Sigmoid colon (tissue), 4 donors: Measurements from ENCODE around the gene TMPRSS13.

Experiments used
- EP300 ChIP-seq, 4 donors: sonication (generic); formaldehyde crosslinking; IDR thresholded peaks; one replicate each; pipeline ENCODE4 v1.6.1; 2017; ENCODE audit warnings: antibody characterized with exemption in 4 of 4
- POLR2A ChIP-seq, 2 donors: fragments of 450-650 bp; IDR thresholded peaks; one replicate each; pipeline ENCODE4 v1.6.1; 2016; ENCODE audit warnings: antibody characterized with exemption in 2 of 2, mild to moderate bottlenecking in 2 of 2, moderate library complexity in 2 of 2
- POLR2AphosphoS5 ChIP-seq, 4 donors: sonication (generic); formaldehyde crosslinking; IDR thresholded peaks; one replicate each; pipeline ENCODE4 v1.6.1; 2017; ENCODE audit warnings: antibody characterized with exemption in 4 of 4
- TF ChIP-seq, protein P1 (sequence below), 4 experiments: fragments of 450-650 bp in 3 of 4; fragments of 200-600 bp in 1 of 4; IDR thresholded peaks; one replicate each; pipeline ENCODE4 v1.5.1; 2016 to 2019; ENCODE audit warnings: antibody characterized with exemption in 4 of 4, mild to moderate bottlenecking in 3 of 4, moderate library complexity in 2 of 4

DNA sequence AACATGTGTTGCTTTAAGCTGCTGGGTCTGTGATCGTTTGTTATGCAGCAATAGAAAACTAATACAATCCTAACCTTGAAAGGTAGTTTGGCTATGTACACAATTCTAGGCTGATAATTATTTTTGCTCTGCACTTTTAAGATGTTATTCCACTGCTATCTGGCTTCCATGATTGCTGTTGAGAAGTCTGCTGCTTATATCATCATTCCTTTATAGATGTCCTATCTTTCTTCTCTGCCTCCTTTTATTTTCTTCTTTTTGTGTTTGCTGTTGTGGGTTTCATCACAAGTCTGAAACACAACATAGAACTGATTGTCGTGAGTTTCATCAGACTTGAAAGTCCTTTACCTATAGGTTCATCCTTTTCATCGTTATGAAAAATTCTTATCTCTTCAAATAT lies 76.9 kb downstream of the TMPRSS13 start:
- TF ChIP-seq, protein P1, sequence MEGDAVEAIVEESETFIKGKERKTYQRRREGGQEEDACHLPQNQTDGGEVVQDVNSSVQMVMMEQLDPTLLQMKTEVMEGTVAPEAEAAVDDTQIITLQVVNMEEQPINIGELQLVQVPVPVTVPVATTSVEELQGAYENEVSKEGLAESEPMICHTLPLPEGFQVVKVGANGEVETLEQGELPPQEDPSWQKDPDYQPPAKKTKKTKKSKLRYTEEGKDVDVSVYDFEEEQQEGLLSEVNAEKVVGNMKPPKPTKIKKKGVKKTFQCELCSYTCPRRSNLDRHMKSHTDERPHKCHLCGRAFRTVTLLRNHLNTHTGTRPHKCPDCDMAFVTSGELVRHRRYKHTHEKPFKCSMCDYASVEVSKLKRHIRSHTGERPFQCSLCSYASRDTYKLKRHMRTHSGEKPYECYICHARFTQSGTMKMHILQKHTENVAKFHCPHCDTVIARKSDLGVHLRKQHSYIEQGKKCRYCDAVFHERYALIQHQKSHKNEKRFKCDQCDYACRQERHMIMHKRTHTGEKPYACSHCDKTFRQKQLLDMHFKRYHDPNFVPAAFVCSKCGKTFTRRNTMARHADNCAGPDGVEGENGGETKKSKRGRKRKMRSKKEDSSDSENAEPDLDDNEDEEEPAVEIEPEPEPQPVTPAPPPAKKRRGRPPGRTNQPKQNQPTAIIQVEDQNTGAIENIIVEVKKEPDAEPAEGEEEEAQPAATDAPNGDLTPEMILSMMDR (IDR thresholded peaks at IDR 0.05), result no peak
- TF ChIP-seq POLR2A (IDR thresholded peaks at IDR 0.05), result no peak
- no peak for TF ChIP-seq EP300 (IDR thresholded peaks at IDR 0.05)
- TF ChIP-seq POLR2AphosphoS5 (IDR thresholded peaks at IDR 0.05), result no peak
